ENCODE results near the gene EML4. TPM values are rescaled to one million over a fixed set of nuclear protein-coding genes. Genes with fewer than 3 reads are reported as not detected.

EML4 gene
- polyA plus RNA-seq, 1 experiment = 19.1 TPM

DNA sequence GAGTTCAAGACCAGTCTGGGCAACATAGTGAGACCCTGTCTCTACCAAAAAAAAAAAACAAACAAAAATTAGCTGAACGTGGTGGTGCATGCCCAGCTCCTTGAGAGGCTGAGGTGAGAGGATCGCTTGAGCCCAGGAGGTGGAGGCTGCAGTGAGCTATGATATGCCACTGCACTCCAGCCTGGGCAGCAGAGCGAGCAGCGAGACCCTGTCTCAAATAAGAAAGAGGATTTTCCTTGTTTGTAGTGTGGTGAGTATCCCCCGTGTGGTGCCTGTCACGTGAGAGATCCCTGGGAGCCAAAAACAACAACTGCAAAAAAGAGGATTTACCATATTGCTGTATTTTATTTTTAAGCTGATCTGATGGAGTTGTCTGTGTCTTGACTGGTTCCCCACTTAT lies 9.2 kb downstream of the EML4 start:
- POLR2A ChIA-PET = no interaction called here
- CTCF ChIA-PET = no interaction called here
- no peak for DNase-seq (ENCODE audit: low read depth)
- Histone ChIP-seq H3K27me3 (ENCODE audit: control insufficient read depth, insufficient read depth, low read length) (no peaks in the 10 kb centered on the region), H3K36me3 (ENCODE audit: control insufficient read depth, insufficient read depth, low read length) (no peaks in the 10 kb centered on the region), H3K4me3 (ENCODE audit: low read depth, low read length) (no peak overlapping the region)
- TF ChIP-seq, protein P1, sequence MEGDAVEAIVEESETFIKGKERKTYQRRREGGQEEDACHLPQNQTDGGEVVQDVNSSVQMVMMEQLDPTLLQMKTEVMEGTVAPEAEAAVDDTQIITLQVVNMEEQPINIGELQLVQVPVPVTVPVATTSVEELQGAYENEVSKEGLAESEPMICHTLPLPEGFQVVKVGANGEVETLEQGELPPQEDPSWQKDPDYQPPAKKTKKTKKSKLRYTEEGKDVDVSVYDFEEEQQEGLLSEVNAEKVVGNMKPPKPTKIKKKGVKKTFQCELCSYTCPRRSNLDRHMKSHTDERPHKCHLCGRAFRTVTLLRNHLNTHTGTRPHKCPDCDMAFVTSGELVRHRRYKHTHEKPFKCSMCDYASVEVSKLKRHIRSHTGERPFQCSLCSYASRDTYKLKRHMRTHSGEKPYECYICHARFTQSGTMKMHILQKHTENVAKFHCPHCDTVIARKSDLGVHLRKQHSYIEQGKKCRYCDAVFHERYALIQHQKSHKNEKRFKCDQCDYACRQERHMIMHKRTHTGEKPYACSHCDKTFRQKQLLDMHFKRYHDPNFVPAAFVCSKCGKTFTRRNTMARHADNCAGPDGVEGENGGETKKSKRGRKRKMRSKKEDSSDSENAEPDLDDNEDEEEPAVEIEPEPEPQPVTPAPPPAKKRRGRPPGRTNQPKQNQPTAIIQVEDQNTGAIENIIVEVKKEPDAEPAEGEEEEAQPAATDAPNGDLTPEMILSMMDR (IDR thresholded peaks at IDR 0.05; ENCODE audit: insufficient read depth, low read depth, low read length) = no peak

DNA sequence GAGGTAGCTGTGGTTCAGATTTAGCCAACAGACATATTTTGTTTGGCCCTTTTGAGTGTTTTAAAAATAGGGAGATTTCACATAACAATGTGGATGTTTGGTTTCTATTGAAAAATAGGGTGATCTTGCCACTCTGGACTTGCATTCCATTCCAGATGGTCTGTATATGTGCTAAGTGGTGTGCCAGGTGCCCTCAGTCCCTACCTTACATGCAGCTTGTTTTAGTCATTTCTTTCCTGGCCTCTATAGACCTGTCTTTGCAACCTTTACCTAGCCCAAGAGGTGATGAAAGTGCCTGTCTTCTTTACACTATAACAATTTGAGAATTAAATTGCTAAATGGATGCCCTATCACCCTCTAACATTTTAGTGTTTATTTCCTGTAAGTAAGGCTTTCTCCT lies 11.1 kb downstream of the EML4 start:
- DNase-seq (ENCODE audit: low read depth) = no peak
- Histone ChIP-seq H3K27me3 (ENCODE audit: control insufficient read depth, insufficient read depth, low read length) (no peaks in the 10 kb centered on the region), H3K36me3 (ENCODE audit: control insufficient read depth, insufficient read depth, low read length) (no peaks in the 10 kb centered on the region), H3K4me3 (ENCODE audit: low read depth, low read length) (no peak overlapping the region)
- POLR2A ChIA-PET = no interaction called here
- TF ChIP-seq, protein P1 (IDR thresholded peaks at IDR 0.05; ENCODE audit: insufficient read depth, low read depth, low read length) = no peak
- CTCF ChIA-PET = no interaction called here

DNA sequence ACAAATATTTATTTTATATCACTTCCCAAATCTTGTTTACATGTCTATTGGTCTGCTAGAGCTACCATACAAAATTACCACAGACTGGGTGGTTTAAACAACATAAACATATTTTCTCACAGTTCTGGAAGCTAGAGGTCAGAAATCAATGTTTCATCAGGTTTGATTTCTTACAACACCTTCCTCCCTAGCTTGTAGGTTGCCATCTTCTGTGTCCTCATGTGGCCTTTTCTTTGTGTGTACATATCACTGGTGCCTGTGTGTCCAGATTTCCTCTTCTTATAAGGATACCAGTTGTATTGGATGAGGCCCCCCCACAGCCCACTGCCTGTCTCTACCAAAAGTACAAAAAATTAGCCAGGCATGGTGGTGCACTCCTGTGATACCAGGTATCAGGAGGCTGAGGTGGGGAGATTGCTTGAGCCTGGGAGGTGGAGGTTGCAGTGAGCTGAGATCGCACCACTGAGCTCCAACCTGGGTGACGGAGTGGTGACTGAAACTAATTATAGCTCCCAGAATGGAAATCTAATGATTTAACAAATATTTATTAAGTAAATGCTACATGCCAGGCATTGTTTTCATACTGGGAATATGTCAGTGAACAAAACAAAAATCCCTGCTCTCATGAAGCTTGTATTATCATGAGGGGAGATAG lies 13.6 kb downstream of the EML4 start:
- Histone ChIP-seq H3K4me3 (ENCODE audit: low read depth, low read length) (no peak overlapping the region), H3K36me3 (ENCODE audit: control insufficient read depth, insufficient read depth, low read length) (no peaks in the 10 kb centered on the region), H3K27me3 (ENCODE audit: control insufficient read depth, insufficient read depth, low read length) (no peaks in the 10 kb centered on the region)
- CTCF ChIA-PET = interaction anchor here (0.6 to 1.5 kb wide), 7 partner anchors 9 to 1303 kb away, joined by 3 to 7 read pairs (median 3); no protein-coding TSS in a partner anchor
- TF ChIP-seq, protein P1 (IDR thresholded peaks at IDR 0.05; ENCODE audit: insufficient read depth, low read depth, low read length) = no peak
- DNase-seq (ENCODE audit: low read depth) = no peak
- POLR2A ChIA-PET = no interaction called here

DNA sequence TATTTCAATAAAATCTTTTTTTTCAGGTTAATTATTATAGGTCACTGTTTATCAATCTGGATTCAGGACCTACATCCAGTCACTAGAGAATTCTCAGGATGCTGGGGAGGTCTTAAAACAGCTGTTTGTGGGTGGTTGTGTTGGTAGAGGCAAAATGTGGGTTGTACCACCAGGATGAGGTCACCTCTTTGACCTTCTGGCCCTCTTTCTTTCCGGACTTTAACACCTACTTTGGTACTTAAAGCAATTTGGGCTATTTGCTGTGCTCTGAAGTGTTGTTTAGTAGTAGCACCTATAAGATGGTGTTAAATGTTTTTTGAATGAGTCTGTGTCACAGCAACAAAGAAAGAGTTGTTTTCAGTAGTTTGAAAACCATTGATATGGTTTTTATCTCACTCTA lies 14.6 kb downstream of the EML4 start:
- CTCF ChIA-PET = no interaction called here
- DNase-seq (ENCODE audit: low read depth) = no peak
- POLR2A ChIA-PET = no interaction called here
- no peaks in the 10 kb centered on the region for H3K27me3 ChIP-seq (ENCODE audit: control insufficient read depth, insufficient read depth, low read length)
- TF ChIP-seq, protein P1 (IDR thresholded peaks at IDR 0.05; ENCODE audit: insufficient read depth, low read depth, low read length) = no peak
- no peaks in the 10 kb centered on the region for H3K36me3 ChIP-seq (ENCODE audit: control insufficient read depth, insufficient read depth, low read length)
- H3K4me3 ChIP-seq (ENCODE audit: low read depth, low read length) = no peak overlapping the region

DNA sequence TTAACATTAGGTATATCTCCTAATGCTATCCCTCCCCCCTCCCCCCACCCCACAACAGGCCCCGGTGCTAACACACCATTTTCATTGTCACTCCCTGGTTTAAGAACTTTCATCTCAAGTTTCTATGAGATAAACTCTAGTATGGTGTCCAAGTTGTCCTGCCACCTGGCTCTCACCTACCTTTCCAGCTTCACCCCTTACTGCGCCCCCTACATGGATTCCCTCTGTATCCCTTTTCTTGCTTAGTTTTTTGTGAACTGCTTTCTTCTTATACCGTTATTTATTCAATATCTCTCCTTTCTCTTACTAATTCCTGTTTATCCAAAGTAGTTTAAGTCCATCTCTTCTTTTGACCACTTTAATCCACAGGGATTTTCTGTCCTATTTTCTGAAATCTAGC lies 15.2 kb downstream of the EML4 start:
- no peak for DNase-seq (ENCODE audit: low read depth)
- ChIA-PET POLR2A (no interaction called here), CTCF (no interaction called here)
- Histone ChIP-seq H3K4me3 (ENCODE audit: low read depth, low read length) (no peak overlapping the region), H3K36me3 (ENCODE audit: control insufficient read depth, insufficient read depth, low read length) (no peaks in the 10 kb centered on the region), H3K27me3 (ENCODE audit: control insufficient read depth, insufficient read depth, low read length) (no peaks in the 10 kb centered on the region)
- TF ChIP-seq, protein P1 (IDR thresholded peaks at IDR 0.05; ENCODE audit: insufficient read depth, low read depth, low read length) = no peak

All from BJ (cell line).